ENCODE data around the gene CASQ1.
A peak's percentile ranks its signal among the peaks of the same experiment; 100 is the strongest.

The CASQ1 gene

DNA sequence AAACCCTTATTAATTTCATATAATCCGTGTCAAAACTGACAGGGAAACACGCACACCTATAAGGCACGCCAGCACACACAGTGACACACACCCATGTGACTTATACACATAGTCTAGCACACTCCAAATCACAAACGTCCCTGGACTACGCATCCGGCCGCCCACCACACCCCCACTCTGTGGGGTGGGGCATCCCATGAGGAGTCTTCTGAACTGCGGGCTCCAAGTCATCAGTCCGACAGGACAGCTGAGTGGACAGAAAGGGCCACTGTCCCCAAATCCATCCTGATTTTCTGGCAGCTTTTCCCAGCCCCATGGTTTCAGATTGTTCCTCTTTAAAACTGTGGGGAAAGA lies 15.6 kb downstream of the CASQ1 start:
- Mint-ChIP-seq H3K9me3 (no peaks in the 10 kb centered on the region), H3K27ac (peak overlapping the region; percentile 61), H3K4me3 (peak overlapping the region; percentile 92), H3K4me1 (ENCODE audit: low read depth) (peaks cover 46% of the 10 kb centered on the region), H3K27me3 (ENCODE audit: low read depth) (no peaks in the 10 kb centered on the region), H3K36me3 (ENCODE audit: low read depth) (peaks cover 19% of the 10 kb centered on the region)

- H3K4me3 Mint-ChIP-seq, result peak overlapping the region; percentile 92
- peak overlapping the region; percentile 61 for H3K27ac Mint-ChIP-seq
- no peaks in the 10 kb centered on the region for H3K27me3 Mint-ChIP-seq (ENCODE audit: low read depth)
- H3K4me1 Mint-ChIP-seq (ENCODE audit: low read depth), result peaks cover 46% of the 10 kb centered on the region
- peaks cover 22% of the 10 kb centered on the region for H3K36me3 Mint-ChIP-seq (ENCODE audit: low read depth)
- no peaks in the 10 kb centered on the region for H3K9me3 Mint-ChIP-seq
Observed at GRCh38 chr1:160206421-160207117, 16.2 kb downstream of the CASQ1 start.

DNA sequence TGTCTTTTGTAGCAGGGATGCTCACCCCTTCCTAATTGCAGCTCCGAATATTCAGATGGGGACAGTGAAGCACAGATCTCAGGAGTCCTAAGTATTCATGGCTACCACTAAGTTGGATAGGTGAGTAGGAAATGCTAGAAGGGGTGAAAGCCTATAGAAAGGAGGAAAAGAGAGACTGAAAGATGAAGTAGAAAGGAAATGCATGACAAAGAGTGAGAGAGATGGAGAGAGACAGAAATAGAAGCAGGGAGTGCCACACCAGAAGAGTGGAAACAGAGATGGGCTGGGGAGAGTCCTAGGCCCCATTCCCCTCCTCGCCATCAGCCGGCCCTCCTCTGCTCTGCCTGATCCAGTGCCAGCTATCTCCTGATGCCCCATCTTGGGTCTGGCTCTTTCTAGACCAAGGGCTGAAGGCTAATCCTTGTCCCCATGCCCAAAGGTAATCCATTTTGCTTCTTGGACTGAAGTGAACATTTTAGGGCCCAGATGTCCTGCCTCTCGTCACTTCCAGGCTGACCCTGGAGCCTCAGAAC lies 16.8 kb downstream of the CASQ1 start:
- H3K36me3 Mint-ChIP-seq (ENCODE audit: low read depth), result peaks cover 24% of the 10 kb centered on the region
- no peaks in the 10 kb centered on the region for H3K9me3 Mint-ChIP-seq
- H3K4me1 Mint-ChIP-seq (ENCODE audit: low read depth), result peaks cover 46% of the 10 kb centered on the region
- peak overlapping the region; percentile 46 for H3K27ac Mint-ChIP-seq
- peak overlapping the region; percentile 92 for H3K4me3 Mint-ChIP-seq
- H3K27me3 Mint-ChIP-seq (ENCODE audit: low read depth), result no peaks in the 10 kb centered on the region

GRCh38 chr1:160207771-160208556 lies 17.6 kb downstream of the CASQ1 start:
- Mint-ChIP-seq H3K36me3 (ENCODE audit: low read depth) (peaks cover 28% of the 10 kb centered on the region), H3K9me3 (no peaks in the 10 kb centered on the region), H3K27me3 (ENCODE audit: low read depth) (no peaks in the 10 kb centered on the region), H3K4me1 (ENCODE audit: low read depth) (peaks cover 46% of the 10 kb centered on the region), H3K4me3 (no peak overlapping the region), H3K27ac (peak overlapping the region; percentile 6)

GRCh38 chr1:160208557-160209320 lies 18.4 kb downstream of the CASQ1 start:
- Mint-ChIP-seq H3K36me3 (ENCODE audit: low read depth) (peaks cover 32% of the 10 kb centered on the region), H3K4me3 (no peak overlapping the region), H3K27ac (peak overlapping the region; percentile 47), H3K9me3 (no peaks in the 10 kb centered on the region), H3K27me3 (ENCODE audit: low read depth) (no peaks in the 10 kb centered on the region), H3K4me1 (ENCODE audit: low read depth) (peaks cover 44% of the 10 kb centered on the region)

GRCh38 chr1:160209321-160210046 lies 19.1 kb downstream of the CASQ1 start:
- Mint-ChIP-seq H3K9me3 (no peaks in the 10 kb centered on the region), H3K4me3 (no peak overlapping the region), H3K4me1 (ENCODE audit: low read depth) (peaks cover 37% of the 10 kb centered on the region), H3K27ac (peak overlapping the region; percentile 53), H3K27me3 (ENCODE audit: low read depth) (no peaks in the 10 kb centered on the region), H3K36me3 (ENCODE audit: low read depth) (peaks cover 36% of the 10 kb centered on the region)

GRCh38 chr1:160210561-160210960 lies 20.2 kb downstream of the CASQ1 start:
- no peak overlapping the region for H3K4me3 Mint-ChIP-seq
- peaks cover 40% of the 10 kb centered on the region for H3K36me3 Mint-ChIP-seq (ENCODE audit: low read depth)
- H3K27ac Mint-ChIP-seq, result no peak overlapping the region
- no peaks in the 10 kb centered on the region for H3K27me3 Mint-ChIP-seq (ENCODE audit: low read depth)
- peaks cover 33% of the 10 kb centered on the region for H3K4me1 Mint-ChIP-seq (ENCODE audit: low read depth)
- H3K9me3 Mint-ChIP-seq, result no peaks in the 10 kb centered on the region

DNA sequence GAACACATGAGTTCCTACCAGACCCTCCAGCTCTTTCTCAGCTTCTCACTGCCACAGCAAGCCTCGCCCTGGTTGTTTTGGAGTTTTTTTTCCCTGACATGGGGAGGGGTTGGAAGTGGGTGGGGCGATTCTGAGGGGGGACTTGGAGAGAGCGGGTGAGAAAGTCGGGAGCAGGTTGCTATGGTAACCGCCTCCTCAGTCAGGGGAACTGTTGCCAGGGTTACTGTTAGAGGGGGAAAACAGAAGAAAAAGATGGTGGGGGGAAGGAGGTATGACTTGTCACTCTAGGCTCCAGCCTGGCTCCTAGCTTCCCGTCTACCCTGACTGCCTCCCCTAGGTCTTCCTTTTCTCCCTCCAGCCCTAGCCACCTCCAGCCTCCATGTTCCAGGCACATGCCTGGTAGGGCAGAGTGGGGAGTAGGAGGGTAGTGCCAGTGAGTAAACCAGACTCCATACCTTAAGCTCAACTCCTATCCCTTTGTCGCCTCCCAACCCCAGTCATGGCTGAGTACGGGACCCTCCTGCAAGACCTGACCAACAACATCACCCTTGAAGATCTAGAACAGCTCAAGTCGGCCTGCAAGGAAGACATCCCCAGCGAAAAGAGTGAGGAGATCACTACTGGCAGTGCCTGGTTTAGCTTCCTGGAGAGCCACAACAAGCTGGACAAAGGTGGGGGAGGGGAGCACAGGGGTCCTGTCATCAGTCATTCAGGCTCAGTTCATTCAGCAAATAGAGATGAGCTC lies 20.8 kb downstream of the CASQ1 start:
- H3K9me3 Mint-ChIP-seq, result no peaks in the 10 kb centered on the region
- H3K4me3 Mint-ChIP-seq, result no peak overlapping the region
- H3K4me1 Mint-ChIP-seq (ENCODE audit: low read depth), result peaks cover 30% of the 10 kb centered on the region
- peaks cover 45% of the 10 kb centered on the region for H3K36me3 Mint-ChIP-seq (ENCODE audit: low read depth)
- H3K27ac Mint-ChIP-seq, result no peak overlapping the region
- no peaks in the 10 kb centered on the region for H3K27me3 Mint-ChIP-seq (ENCODE audit: low read depth)

DNA sequence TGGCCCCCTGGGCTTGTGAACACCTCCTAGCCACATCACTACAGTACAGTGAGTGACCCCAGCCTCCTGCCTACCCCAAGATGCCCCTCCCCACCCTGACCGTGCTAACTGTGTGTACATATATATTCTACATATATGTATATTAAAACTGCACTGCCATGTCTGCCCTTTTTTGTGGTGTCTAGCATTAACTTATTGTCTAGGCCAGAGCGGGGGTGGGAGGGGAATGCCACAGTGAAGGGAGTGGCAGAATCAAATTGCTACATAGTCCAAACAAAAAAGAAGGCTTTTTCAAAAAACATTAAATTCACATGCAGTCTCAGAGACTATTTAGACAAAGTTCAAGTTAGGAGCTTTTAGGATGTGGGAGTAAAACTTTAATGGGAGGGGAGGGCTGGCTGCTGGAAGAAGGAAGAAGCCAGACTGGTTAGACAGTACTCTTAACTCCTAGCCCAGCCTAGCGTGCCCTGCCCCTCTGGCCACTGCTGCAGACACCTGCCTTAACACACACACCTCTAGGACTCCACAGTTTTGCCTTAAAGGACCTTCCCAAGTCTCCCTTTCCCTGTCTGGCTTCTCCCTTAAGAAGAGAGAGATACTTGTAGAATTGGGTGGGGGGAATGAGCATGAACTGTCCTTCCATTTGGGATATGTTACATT lies 24.2 kb downstream of the CASQ1 start:
- Mint-ChIP-seq H3K27ac (no peak overlapping the region), H3K27me3 (ENCODE audit: low read depth) (no peaks in the 10 kb centered on the region), H3K4me3 (no peak overlapping the region), H3K9me3 (no peaks in the 10 kb centered on the region), H3K4me1 (ENCODE audit: low read depth) (peaks cover 4% of the 10 kb centered on the region), H3K36me3 (ENCODE audit: low read depth) (peaks cover 45% of the 10 kb centered on the region)

GRCh38 chr1:160216301-160216700 lies 25.9 kb downstream of the CASQ1 start:
- no peak overlapping the region for H3K4me3 Mint-ChIP-seq
- H3K27me3 Mint-ChIP-seq (ENCODE audit: low read depth), result no peaks in the 10 kb centered on the region
- no peaks in the 10 kb centered on the region for H3K9me3 Mint-ChIP-seq
- H3K4me1 Mint-ChIP-seq (ENCODE audit: low read depth), result no peaks in the 10 kb centered on the region
- H3K27ac Mint-ChIP-seq, result no peak overlapping the region
- peaks cover 51% of the 10 kb centered on the region for H3K36me3 Mint-ChIP-seq (ENCODE audit: low read depth)

- Mint-ChIP-seq H3K36me3 (ENCODE audit: low read depth) (peaks cover 53% of the 10 kb centered on the region), H3K4me3 (no peak overlapping the region), H3K27ac (no peak overlapping the region), H3K27me3 (ENCODE audit: low read depth) (no peaks in the 10 kb centered on the region), H3K4me1 (ENCODE audit: low read depth) (no peaks in the 10 kb centered on the region), H3K9me3 (no peaks in the 10 kb centered on the region)
Observed at GRCh38 chr1:160217481-160218051, 27.2 kb downstream of the CASQ1 start.

DNA sequence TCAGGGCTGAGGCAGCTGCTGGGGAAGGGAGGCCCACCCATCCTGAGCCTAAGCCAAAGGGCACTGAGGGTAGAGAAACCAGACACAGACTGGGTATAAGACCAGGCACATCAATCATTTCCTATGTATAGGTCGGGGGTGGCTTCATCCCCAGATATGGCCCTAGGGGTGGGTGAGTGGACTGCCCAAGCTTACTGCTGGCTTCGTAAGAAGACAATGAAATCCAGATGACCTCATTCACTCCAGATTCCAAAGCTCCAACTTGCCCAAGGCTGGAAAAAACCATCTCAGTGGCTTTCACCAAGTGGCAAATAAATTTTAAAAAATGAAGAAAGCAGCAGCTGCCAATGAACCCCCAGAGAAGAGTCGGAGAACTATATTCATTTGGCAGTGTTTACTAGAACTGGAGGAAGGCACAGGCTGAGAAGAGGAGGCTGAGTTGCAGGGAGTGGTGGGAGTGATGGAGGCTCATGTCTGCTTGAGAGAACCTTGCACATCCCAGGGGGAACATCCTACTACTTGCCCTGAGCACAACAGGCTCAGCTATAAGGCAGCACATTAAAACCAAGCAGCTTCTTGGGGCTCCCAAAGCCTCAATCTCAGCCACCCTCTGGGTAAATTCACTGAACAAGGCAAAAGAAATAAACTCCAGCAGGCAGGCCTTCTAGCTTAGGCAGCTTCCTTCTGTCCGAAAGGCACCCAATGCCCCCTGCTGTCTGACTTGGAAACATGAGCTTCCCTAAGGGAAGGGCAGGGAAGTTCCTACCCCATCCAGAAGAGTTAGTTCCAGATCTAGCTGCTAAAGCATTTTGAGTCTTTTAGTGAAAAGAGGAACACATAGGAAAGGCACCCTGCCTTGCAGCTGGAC lies 28.9 kb downstream of the CASQ1 start:
- H3K27ac Mint-ChIP-seq, result no peak overlapping the region
- H3K36me3 Mint-ChIP-seq (ENCODE audit: low read depth), result peaks cover 53% of the 10 kb centered on the region
- no peaks in the 10 kb centered on the region for H3K4me1 Mint-ChIP-seq (ENCODE audit: low read depth)
- no peaks in the 10 kb centered on the region for H3K9me3 Mint-ChIP-seq
- no peaks in the 10 kb centered on the region for H3K27me3 Mint-ChIP-seq (ENCODE audit: low read depth)
- no peak overlapping the region for H3K4me3 Mint-ChIP-seq
